Esophagus muscularis mucosa (tissue), 4 donors: ENCODE results near the gene AGAP3. TPM values are rescaled to one million over a fixed set of nuclear protein-coding genes. Genes with fewer than 3 reads are reported as not detected.

Experiments used
- DNase-seq: peaks from one replicate; pipeline ENCODE4 v3.0.0-alpha.2; 2017; ENCODE audit errors: extremely low spot score
- H3K27ac ChIP-seq, 4 donors: fragments of 200-600 bp; sonication (generic); replicated peaks in 1 of 4; 1 replicate in 3 of 4; 2 replicates in 1 of 4; pipeline ENCODE4 v1.5.1; 2016 to 2019; ENCODE audit warnings: mild to moderate bottlenecking in 1 of 4
- H3K27me3 ChIP-seq, 4 donors: fragments of 200-600 bp; sonication (generic); one replicate each; pipeline versions ENCODE4 v1.5.1 to v1.6.0; 2016 to 2019
- H3K36me3 ChIP-seq, 4 donors: fragments of 200-600 bp; sonication (generic); one replicate each; pipeline ENCODE4 v1.5.1; 2016 to 2019
- H3K4me1 ChIP-seq, 4 donors: fragments of 200-600 bp; sonication (generic); one replicate each; pipeline ENCODE4 v1.5.1; 2016 to 2019
- H3K4me3 ChIP-seq, 4 donors: fragments of 200-600 bp; sonication (generic); 1 replicate in 2 of 4; 2 replicates in 2 of 4; pipeline ENCODE4 v1.5.1; 2016 to 2019; ENCODE audit warnings: mild to moderate bottlenecking in 4 of 4, moderate library complexity in 1 of 4
- H3K9me3 ChIP-seq, 4 donors: fragments of 200-600 bp; sonication (generic); 1 replicate in 3 of 4; 2 replicates in 1 of 4; pipeline ENCODE4 v1.5.1; 2016 to 2019
- EP300 ChIP-seq: sonication (generic); formaldehyde crosslinking; IDR thresholded peaks from one replicate; pipeline ENCODE4 v1.6.1; 2017; ENCODE audit warnings: antibody characterized with exemption
- POLR2A ChIP-seq: fragments of 450-650 bp; IDR thresholded peaks from one replicate; pipeline ENCODE4 v1.6.1; 2017; ENCODE audit warnings: antibody characterized with exemption, moderate library complexity, mild to moderate bottlenecking, low read depth
- POLR2AphosphoS5 ChIP-seq, 2 donors: sonication (generic); formaldehyde crosslinking; IDR thresholded peaks; one replicate each; pipeline ENCODE4 v1.6.1; 2017; ENCODE audit warnings: antibody characterized with exemption in 2 of 2
- WGBS: methylation state at CpG from one replicate; pipeline ENCODE4 v1.1.5; 2018; 5-methylcytosine and 5-hydroxymethylcytosine counted together
- intact Hi-C: fragments of 100-400 bp; cut with DNase I; formaldehyde crosslinking; loops from one replicate; pipeline ENCODE4 v1.15.1; 2023
- total RNA-seq, 4 donors: library from RNA; depleted of rRNA; stranded (reverse); fragments of >200 nt; gene quantifications; one replicate each; pipeline versions ENCODE4 v1.1.0 to v1.2.1, GENCODE V29; 2016
- TF ChIP-seq, protein P1 (sequence below), 3 experiments: fragments of 200-600 bp in 2 of 3; fragments of 450-650 bp in 1 of 3; sonication (generic) in 2 of 3; IDR thresholded peaks; one replicate each; pipeline ENCODE4 v1.5.1; 2017 to 2019; ENCODE audit warnings: antibody characterized with exemption in 3 of 3, mild to moderate bottlenecking in 2 of 3, moderate library complexity in 1 of 3

The AGAP3 gene
- total RNA-seq, 4 donors from 2014 or later = 33.8 to 71.2 (median 60.0) TPM

- peaks cover 17 to 65% (median 50%) of the 10 kb centered on the region in 4 donors for H3K4me1 ChIP-seq
These were observed 27.3 kb downstream of the AGAP3 start for GRCh38 chr7:151113344-151114150.

GRCh38 chr7:151114151-151115090 is 28.1 kb downstream of the AGAP3 start:
- peaks cover 10 to 30% (median 28%) of the 10 kb centered on the region in 4 donors for H3K36me3 ChIP-seq
- H3K9me3 ChIP-seq = no peaks in the 10 kb centered on the region
- intact Hi-C loops = loop anchor here (5.0 kb wide), 2 partner anchors 52 to 87 kb away; partner anchors contain the start of gene ABCB8
- H3K4me3 ChIP-seq = peak overlapping the region; percentile 32 to 56 (median 36)
- H3K27ac ChIP-seq = no peak overlapping the region
- 84% methylated on average over 17 of the region's 101 CpGs for WGBS
- TF ChIP-seq, protein P1, sequence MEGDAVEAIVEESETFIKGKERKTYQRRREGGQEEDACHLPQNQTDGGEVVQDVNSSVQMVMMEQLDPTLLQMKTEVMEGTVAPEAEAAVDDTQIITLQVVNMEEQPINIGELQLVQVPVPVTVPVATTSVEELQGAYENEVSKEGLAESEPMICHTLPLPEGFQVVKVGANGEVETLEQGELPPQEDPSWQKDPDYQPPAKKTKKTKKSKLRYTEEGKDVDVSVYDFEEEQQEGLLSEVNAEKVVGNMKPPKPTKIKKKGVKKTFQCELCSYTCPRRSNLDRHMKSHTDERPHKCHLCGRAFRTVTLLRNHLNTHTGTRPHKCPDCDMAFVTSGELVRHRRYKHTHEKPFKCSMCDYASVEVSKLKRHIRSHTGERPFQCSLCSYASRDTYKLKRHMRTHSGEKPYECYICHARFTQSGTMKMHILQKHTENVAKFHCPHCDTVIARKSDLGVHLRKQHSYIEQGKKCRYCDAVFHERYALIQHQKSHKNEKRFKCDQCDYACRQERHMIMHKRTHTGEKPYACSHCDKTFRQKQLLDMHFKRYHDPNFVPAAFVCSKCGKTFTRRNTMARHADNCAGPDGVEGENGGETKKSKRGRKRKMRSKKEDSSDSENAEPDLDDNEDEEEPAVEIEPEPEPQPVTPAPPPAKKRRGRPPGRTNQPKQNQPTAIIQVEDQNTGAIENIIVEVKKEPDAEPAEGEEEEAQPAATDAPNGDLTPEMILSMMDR (IDR thresholded peaks at IDR 0.05) = no peak
- TF ChIP-seq EP300 (no peak), POLR2A (no peak), POLR2AphosphoS5 (IDR thresholded peaks at IDR 0.05) (no peak)
- H3K4me1 ChIP-seq = peaks cover 17 to 57% (median 45%) of the 10 kb centered on the region in 4 donors
- H3K27me3 ChIP-seq = no peaks in the 10 kb centered on the region
- DNase-seq = no peak

More at GRCh38 chr7:151113344-151114150, 27.3 kb downstream of the AGAP3 start:
- Histone ChIP-seq H3K36me3 (peaks cover 4 to 21% (median 20%) of the 10 kb centered on the region in 4 donors), H3K4me3 (no peak overlapping the region), H3K27me3 (no peaks in the 10 kb centered on the region), H3K27ac (no peak overlapping the region), H3K9me3 (no peaks in the 10 kb centered on the region)
- intact Hi-C loops = loop anchor here (5.0 kb wide), 2 partner anchors 51 to 86 kb away; partner anchors contain the start of gene ABCB8
- WGBS = 53% methylated on average over 11 of the region's 13 CpGs
- no peak for DNase-seq
- no peak for TF ChIP-seq POLR2AphosphoS5 (IDR thresholded peaks at IDR 0.05)
- TF ChIP-seq, protein P1 (IDR thresholded peaks at IDR 0.05) = no peak
- no peak for TF ChIP-seq EP300
- TF ChIP-seq POLR2A = no peak

DNA sequence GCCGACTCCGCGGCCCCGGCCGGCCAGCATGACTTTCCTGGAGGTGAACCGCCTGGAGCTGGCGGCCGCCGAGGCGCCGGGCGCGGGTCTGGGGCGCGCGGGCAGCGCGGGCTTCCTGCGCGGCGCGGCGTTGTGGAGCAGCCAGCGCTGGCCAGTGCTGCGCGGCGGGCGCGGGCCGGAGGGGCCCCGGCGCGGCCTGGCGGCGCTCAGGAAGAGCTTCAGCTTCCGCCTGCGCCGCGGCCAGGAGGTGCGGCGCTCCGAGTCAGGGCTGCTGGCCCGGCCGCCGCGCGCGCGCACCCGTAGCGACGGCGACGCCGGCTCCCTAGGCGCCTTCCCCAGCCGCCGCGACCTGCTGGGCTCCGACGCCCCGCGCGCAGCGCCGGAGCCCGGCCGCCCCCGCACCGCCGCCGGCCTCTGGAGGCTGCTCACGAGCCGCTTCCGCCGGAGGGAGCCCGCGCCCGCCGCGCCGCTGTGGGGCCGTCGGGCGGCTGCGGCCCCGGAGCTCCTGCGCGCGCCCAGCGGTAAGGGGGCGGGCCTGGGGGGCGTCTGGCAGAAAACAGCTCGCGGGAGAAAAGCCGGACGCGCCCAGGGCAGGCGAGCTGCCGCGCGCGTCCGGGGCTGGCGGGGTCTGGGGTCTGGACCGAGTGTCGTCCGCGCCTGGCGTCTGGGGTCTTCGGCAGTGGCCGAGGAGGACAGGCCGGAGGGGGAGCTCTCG is 29.0 kb downstream of the AGAP3 start:
- no peak overlapping the region for H3K27ac ChIP-seq
- TF ChIP-seq POLR2AphosphoS5 (IDR thresholded peaks at IDR 0.05) (no peak), EP300 (no peak)
- no peak for DNase-seq
- H3K27me3 ChIP-seq = no peaks in the 10 kb centered on the region
- peaks cover 17 to 48% (median 37%) of the 10 kb centered on the region in 4 donors for H3K4me1 ChIP-seq
- no peaks in the 10 kb centered on the region for H3K9me3 ChIP-seq
- H3K4me3 ChIP-seq = peak overlapping the region; percentile 32 to 56 (median 36)
- 0% methylated on average over 10 of the region's 114 CpGs for WGBS
- intact Hi-C loops = no loop called here
- peaks cover 19 to 38% (median 37%) of the 10 kb centered on the region in 4 donors for H3K36me3 ChIP-seq

- 92% methylated on average over 6 of the region's 14 CpGs for WGBS
- H3K36me3 ChIP-seq = peaks cover 25 to 45% (median 44%) of the 10 kb centered on the region in 4 donors
- H3K9me3 ChIP-seq = no peaks in the 10 kb centered on the region
- no peak overlapping the region for H3K27ac ChIP-seq
- DNase-seq = no peak
- peak overlapping the region; percentile 32 to 56 (median 36) for H3K4me3 ChIP-seq
- TF ChIP-seq POLR2AphosphoS5 (IDR thresholded peaks at IDR 0.05) (no peak), EP300 (no peak), POLR2A (no peak)
- TF ChIP-seq, protein P1 (IDR thresholded peaks at IDR 0.05) = no peak
- H3K4me1 ChIP-seq = peaks cover 12 to 42% (median 31%) of the 10 kb centered on the region in 4 donors
- intact Hi-C loops = no loop called here
- H3K27me3 ChIP-seq = no peaks in the 10 kb centered on the region
These were observed 29.7 kb downstream of the AGAP3 start for GRCh38 chr7:151115836-151116418.
